ENCODE results near the gene HIVEP2. TPM values are rescaled to one million over a fixed set of nuclear protein-coding genes. Genes with fewer than 3 reads are reported as not detected.

Gene HIVEP2
- polyA plus RNA-seq, 1 donor: 15.6 TPM

DNA sequence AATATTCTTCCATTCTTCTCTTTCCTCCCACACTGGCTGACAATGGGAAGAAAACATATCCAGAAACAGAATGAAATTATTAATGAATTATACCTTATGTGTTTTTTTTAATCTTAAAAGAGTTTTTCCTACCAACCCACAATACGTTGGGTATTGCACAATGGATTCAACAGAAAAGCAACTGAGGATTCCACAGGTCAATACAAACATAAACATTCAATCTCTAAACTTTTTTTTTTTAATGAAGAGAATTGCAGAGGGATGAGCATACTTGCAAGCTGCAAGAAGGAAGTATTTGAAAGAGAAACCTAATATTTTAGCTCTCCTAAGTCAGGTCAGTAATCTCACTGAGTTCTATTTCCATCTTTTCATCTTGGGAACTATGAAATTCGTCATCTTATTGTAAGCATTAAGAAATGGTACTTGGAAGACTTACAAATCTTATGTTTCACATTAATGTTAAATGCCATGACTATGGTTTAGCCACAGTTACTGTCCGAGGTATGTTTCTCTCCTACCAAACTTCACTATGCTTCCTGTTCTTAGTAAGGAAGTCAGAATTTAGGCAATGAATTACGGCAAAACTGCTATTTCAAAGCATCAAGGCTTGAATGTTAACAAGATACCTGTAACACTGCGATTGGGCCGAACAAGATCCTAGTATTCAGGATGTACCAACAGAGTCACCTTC is 100.8 kb downstream of the HIVEP2 start:
- DNase-seq (ENCODE audit: low read depth): no peak

DNA sequence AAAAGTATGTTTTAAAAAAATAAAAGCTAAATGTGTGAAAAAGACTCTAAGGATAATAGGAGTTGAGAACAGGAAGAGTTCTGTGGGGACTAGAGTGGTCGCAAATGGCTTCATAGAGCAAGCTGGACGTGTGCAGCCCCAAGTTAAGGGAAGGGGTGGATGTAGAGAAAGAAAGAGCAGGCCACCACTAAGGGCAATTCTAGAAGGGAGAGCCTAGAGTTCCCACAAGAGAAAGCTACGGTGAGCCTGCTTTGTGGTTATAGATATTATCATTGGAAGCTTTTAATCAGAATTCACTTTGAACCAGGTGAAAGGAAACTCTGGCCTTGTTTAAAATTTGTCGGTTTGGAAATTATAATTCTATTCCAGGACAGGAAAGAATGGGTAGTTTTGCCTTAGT is 101.6 kb downstream of the HIVEP2 start:
- DNase-seq (ENCODE audit: low read depth): no peak

DNA sequence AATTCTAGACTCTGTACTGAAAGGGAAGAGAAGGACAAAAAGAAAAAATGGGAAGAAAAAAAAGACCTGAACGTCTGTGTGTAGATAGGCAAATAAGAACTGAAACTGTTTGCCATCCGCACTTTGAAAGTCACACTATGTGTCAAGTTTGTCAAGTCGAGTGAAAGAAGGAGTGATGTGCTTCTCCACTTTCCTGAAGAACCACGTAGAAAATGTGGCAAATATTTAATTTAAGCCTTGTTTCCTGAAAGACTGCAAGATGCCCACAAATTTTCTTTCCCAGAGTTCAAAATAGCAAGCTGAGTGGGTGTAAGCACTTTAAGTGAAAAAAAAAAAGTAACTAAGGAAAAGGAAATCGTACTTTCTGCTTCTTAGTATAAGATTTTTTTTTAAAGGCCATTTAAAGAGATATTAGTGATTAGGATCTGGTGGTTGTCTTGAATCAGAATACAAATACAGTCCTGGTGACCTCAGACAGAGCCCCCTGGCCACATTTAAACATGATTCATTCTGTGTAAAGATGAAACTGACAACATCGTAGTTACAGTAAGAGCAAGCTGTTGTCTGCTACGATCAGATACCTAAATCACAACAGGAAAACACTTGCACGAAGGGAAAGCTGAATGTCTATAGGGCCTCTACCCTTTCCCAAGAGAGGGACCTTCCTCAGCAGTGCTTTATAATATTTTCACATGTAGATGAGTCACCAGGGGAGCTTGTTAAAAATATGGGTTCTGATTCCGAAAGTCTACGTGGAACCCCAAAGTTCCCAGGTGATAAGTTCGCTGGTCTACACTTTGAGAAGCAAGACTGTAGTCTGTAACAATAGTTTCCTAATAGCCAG is 102.3 kb downstream of the HIVEP2 start:
- DNase-seq (ENCODE audit: low read depth): no peak

GRCh38 chr6:142841915-142842314 is 103.1 kb downstream of the HIVEP2 start:
- no peak for DNase-seq (ENCODE audit: low read depth)

- no peak for DNase-seq (ENCODE audit: low read depth)
Measured at GRCh38 chr6:142839686-142840040, 105.3 kb downstream of the HIVEP2 start.

- no peak for DNase-seq (ENCODE audit: low read depth)
Measured at GRCh38 chr6:142838821-142839685, 105.9 kb downstream of the HIVEP2 start.

GRCh38 chr6:142835787-142836535 is 109.0 kb downstream of the HIVEP2 start:
- no peak for DNase-seq (ENCODE audit: low read depth)

GRCh38 chr6:142834853-142835252 is 110.1 kb downstream of the HIVEP2 start:
- no peak for DNase-seq (ENCODE audit: low read depth)

DNA sequence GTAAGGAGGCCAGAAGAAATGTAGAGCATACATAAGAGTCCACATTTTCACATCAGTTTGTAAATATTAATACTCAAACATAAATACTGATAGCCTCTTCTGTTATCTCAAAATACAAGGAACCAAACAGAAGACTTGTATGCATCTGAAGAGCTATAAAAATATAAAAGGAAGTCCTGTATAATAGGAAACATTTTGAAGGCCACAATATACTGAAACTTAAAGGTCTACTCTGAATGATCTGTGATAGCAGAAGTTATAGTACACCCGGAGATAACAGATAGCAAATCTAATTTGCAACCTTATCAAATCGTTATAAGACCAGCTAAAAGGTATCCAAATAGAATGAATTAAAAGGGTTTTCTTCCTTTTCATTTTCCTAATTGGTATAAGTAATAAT is 111.2 kb downstream of the HIVEP2 start:
- no peak for DNase-seq (ENCODE audit: low read depth)

DNA sequence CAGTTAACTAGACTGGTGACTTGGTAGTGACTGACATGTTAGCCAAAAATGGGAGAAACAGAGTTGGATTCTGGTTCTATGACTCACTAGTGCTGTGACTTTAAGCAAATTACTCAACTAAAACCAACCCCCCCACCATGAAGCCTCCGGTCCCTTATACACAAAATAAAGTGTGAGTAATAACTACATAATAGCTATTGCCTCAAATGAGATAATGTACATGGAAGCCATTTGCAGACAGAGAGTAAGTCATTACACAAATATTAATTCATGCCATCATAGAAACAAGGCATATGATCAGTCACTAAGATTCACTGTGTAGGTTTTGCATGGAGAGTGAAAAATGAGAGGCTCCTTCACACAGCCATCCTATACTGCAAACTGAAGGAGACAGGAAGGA is 111.9 kb downstream of the HIVEP2 start:
- no peak for DNase-seq (ENCODE audit: low read depth)

GRCh38 chr6:142830807-142831206 is 114.2 kb downstream of the HIVEP2 start:
- no peak for DNase-seq (ENCODE audit: low read depth)

- no peak for DNase-seq (ENCODE audit: low read depth)
Measured at GRCh38 chr6:142830116-142830710, 114.8 kb downstream of the HIVEP2 start.

GRCh38 chr6:142829556-142829955 is 115.4 kb downstream of the HIVEP2 start:
- no peak for DNase-seq (ENCODE audit: low read depth)

GRCh38 chr6:142827991-142828390 is 117.0 kb downstream of the HIVEP2 start:
- no peak for DNase-seq (ENCODE audit: low read depth)

DNA sequence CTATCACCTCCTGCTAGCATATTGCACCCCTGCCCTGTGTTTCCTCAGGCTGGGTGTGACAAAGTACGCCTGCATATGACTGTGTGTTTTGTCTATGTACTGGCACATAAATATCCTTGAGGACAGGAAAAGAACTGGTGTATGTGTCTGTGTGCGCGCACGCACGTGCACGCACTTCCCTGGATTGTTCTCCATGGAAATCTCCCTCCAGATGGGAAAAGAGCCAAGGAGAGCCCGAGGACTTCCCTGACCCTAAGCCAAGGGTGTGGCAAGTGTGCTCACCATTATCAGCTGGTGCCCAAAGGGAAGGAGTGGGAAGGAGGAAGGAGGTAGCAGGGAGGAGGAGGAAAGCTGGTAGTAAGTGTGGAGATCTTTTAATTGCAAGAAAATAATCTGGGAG is 117.6 kb downstream of the HIVEP2 start:
- DNase-seq (ENCODE audit: low read depth): no peak

DNA sequence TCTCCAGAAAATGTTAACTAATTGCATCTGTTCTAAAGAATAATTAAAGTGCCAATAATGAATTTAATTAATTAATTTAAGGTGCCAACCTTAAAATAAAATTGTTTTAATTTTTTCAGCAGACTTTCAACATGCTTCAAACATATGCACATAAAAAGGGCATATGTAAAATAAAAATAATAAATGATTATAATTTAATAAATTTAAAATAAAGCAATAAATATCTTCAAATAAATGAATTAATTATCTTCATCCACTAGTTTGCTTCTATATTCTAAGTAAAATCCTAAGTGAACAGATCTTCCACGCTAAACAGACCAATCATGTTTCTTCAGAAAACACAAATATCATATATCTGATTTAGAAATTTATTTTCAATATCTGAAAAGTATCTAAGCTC is 119.2 kb downstream of the HIVEP2 start:
- DNase-seq (ENCODE audit: low read depth): no peak

- no peak for DNase-seq (ENCODE audit: low read depth)
Measured at GRCh38 chr6:142824426-142824825, 120.5 kb downstream of the HIVEP2 start.

- DNase-seq (ENCODE audit: low read depth): no peak
Measured at GRCh38 chr6:142823256-142823902, 121.6 kb downstream of the HIVEP2 start.

GRCh38 chr6:142822842-142823241 is 122.1 kb downstream of the HIVEP2 start:
- no peak for DNase-seq (ENCODE audit: low read depth)

- no peak for DNase-seq (ENCODE audit: low read depth)
Measured at GRCh38 chr6:142822383-142822782, 122.6 kb downstream of the HIVEP2 start.

DNA sequence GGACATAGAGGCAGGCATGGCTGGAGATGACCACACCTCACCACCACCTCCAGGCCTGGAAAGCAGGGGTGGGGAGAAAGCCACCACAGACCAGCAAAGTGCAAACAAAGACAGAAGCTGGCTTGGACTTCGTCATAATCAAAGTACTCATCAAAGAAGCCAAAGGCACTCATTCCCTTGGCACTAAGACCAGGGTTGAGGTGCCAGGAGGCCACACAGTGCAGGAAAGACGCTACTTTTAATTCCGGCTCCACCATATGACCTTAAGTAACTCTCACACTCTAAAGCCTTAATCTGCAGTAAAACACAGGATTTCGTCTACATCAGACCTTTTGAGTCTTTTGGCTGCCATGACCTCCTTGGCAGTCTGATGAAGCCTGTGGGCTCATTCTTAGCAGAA is 123.1 kb downstream of the HIVEP2 start:
- no peak for DNase-seq (ENCODE audit: low read depth)

Data from forelimb muscle (tissue), 1 donor.